ENCODE measurements around the gene KBTBD4.

- TF ChIP-seq CTCF (IDR thresholded peaks at IDR 0.05) (no peak), POLR2A (IDR thresholded peaks at IDR 0.05) (no peak)
Measured at GRCh38 chr11:47609675-47610074, 30.9 kb upstream of the KBTBD4 start.
